Sigmoid colon (tissue), 7 donors: ENCODE results near the gene HMCN2. TPM values are rescaled to one million over a fixed set of nuclear protein-coding genes. Genes with fewer than 3 reads are reported as not detected.
A peak's percentile ranks its signal among the peaks of the same experiment; 100 is the strongest.

Experiments
- DNase-seq: peaks from one replicate; pipeline ENCODE4 v3.0.0-alpha.2; 2019
- H3K27ac ChIP-seq, 4 donors: fragments of 200-600 bp; sonication (generic); one replicate each; pipeline ENCODE4 v1.5.1; 2016 to 2019; ENCODE audit warnings: mild to moderate bottlenecking in 1 of 4
- H3K27me3 ChIP-seq, 3 donors: fragments of 200-600 bp; sonication (generic); one replicate each; pipeline ENCODE4 v1.5.1; 2019; ENCODE audit warnings: mild to moderate bottlenecking in 1 of 3
- H3K36me3 ChIP-seq, 4 donors: fragments of 200-600 bp; sonication (generic); one replicate each; pipeline ENCODE4 v1.5.1; 2016 to 2019
- H3K4me1 ChIP-seq, 4 donors: fragments of 200-600 bp; sonication (generic); one replicate each; pipeline ENCODE4 v1.5.1; 2017 to 2019
- H3K4me3 ChIP-seq, 4 donors: fragments of 200-600 bp; sonication (generic); one replicate each; pipeline ENCODE4 v1.5.1; 2017 to 2019; ENCODE audit warnings: mild to moderate bottlenecking in 2 of 4, moderate library complexity in 1 of 4
- H3K9me3 ChIP-seq, 4 donors: fragments of 200-600 bp in 3 of 4; sonication (generic) in 3 of 4; one replicate each; pipeline versions ENCODE4 v1.5.1 to v1.6.1; 2013 to 2019
- EP300 ChIP-seq, 4 donors: sonication (generic); formaldehyde crosslinking; IDR thresholded peaks; one replicate each; pipeline ENCODE4 v1.6.1; 2017; ENCODE audit warnings: antibody characterized with exemption in 4 of 4
- POLR2A ChIP-seq, 2 donors: fragments of 450-650 bp; IDR thresholded peaks; one replicate each; pipeline ENCODE4 v1.6.1; 2016; ENCODE audit warnings: antibody characterized with exemption in 2 of 2, mild to moderate bottlenecking in 2 of 2, moderate library complexity in 2 of 2
- POLR2AphosphoS5 ChIP-seq, 4 donors: sonication (generic); formaldehyde crosslinking; IDR thresholded peaks; one replicate each; pipeline ENCODE4 v1.6.1; 2017; ENCODE audit warnings: antibody characterized with exemption in 4 of 4
- WGBS, 2 donors: extraction: QIAGEN DNeasy Blood & Tissue Kit; methylation state at CpG; one replicate each; pipeline ENCODE4 v1.1.7; 2013; 5-methylcytosine and 5-hydroxymethylcytosine counted together
- intact Hi-C: fragments of 100-400 bp; cut with DNase I; formaldehyde crosslinking; loops from one replicate; pipeline ENCODE4 v1.15.1; 2023
- polyA plus RNA-seq, 3 donors: library from polyadenylated mRNA; stranded (reverse); fragments of 200-250 nt; gene quantifications; one replicate each; pipeline ENCODE4 v1.2.3, GENCODE V29; 2013
- total RNA-seq, 4 donors: library from RNA; depleted of rRNA; stranded (reverse); fragments of >200 nt; gene quantifications; one replicate each; pipeline ENCODE4 v1.1.0, GENCODE V29; 2016
- TF ChIP-seq, protein P1 (sequence below), 4 experiments: fragments of 450-650 bp in 3 of 4; fragments of 200-600 bp in 1 of 4; IDR thresholded peaks; one replicate each; pipeline ENCODE4 v1.5.1; 2016 to 2019; ENCODE audit warnings: antibody characterized with exemption in 4 of 4, mild to moderate bottlenecking in 3 of 4, moderate library complexity in 2 of 4
- donor health status: healthy with polysubstance abuse.
- donor health status: Bipolar disorder and iron deficiency.
- donor health status: healthy.

HMCN2 gene
- total and polyA plus RNA-seq, 7 donors = 3.6 to 106 (median 13.2) TPM

DNA sequence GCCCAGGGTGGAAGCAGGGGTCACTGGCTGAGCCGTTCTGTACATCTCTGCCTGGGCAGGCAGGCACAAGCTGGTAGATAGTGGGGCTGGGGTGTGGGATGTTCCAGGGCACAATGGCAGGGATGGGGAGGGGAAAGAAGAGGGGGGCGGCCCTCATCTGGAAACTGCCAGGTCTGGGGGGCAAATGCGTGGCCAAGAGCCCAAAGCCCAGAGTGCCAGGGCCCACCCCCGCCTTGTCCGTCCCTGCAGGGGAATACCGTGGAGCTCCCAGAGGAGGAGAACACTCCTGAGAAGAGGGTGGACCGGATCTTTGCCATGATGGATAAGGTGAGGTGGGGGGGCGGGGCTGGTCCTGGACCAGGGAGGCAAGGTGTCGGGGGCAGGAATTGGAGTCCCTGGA, 42.7 kb upstream of the HMCN2 start:
- DNase-seq = no peak
- TF ChIP-seq POLR2AphosphoS5 (IDR thresholded peaks at IDR 0.05) = no peak
- TF ChIP-seq, protein P1, sequence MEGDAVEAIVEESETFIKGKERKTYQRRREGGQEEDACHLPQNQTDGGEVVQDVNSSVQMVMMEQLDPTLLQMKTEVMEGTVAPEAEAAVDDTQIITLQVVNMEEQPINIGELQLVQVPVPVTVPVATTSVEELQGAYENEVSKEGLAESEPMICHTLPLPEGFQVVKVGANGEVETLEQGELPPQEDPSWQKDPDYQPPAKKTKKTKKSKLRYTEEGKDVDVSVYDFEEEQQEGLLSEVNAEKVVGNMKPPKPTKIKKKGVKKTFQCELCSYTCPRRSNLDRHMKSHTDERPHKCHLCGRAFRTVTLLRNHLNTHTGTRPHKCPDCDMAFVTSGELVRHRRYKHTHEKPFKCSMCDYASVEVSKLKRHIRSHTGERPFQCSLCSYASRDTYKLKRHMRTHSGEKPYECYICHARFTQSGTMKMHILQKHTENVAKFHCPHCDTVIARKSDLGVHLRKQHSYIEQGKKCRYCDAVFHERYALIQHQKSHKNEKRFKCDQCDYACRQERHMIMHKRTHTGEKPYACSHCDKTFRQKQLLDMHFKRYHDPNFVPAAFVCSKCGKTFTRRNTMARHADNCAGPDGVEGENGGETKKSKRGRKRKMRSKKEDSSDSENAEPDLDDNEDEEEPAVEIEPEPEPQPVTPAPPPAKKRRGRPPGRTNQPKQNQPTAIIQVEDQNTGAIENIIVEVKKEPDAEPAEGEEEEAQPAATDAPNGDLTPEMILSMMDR (IDR thresholded peaks at IDR 0.05) = no peak
- TF ChIP-seq EP300 (IDR thresholded peaks at IDR 0.05) = no peak
- TF ChIP-seq POLR2A (IDR thresholded peaks at IDR 0.05) = no peak
- Histone ChIP-seq H3K27me3 (no peaks in the 10 kb centered on the region), H3K9me3 (peaks cover 0 to 4% (median 2%) of the 10 kb centered on the region in 4 donors), H3K36me3 (peaks cover 16 to 59% (median 36%) of the 10 kb centered on the region in 4 donors), H3K4me3 (no peak overlapping the region), H3K27ac (peak overlapping the region in 3 of 4 donors; percentile 8 to 30 (median 18)), H3K4me1 (peaks cover 0 to 22% (median 21%) of the 10 kb centered on the region in 4 donors)
- WGBS, 2 donors = 92 to 94% methylated on average over 8 to 9 of the region's 9 CpGs
- intact Hi-C loops = loop anchor here (10.0 kb wide), 1 partner anchor 1588 kb away; no protein-coding TSS in a partner anchor

- intact Hi-C loops = loop anchor here (10.0 kb wide), 1 partner anchor 1590 kb away; no protein-coding TSS in a partner anchor
- DNase-seq = no peak
- WGBS, 2 donors = 95 to 96% methylated on average over 11 of the region's 11 CpGs
- Histone ChIP-seq H3K36me3 (peaks cover 26 to 70% (median 42%) of the 10 kb centered on the region in 4 donors), H3K9me3 (peaks cover 0 to 7% (median 4%) of the 10 kb centered on the region in 4 donors), H3K27me3 (no peaks in the 10 kb centered on the region), H3K27ac (peak overlapping the region in 1 of 4 donors; percentile 3), H3K4me1 (peaks cover 3 to 10% (median 9%) of the 10 kb centered on the region in 4 donors), H3K4me3 (no peak overlapping the region)
- no peak for TF ChIP-seq EP300 (IDR thresholded peaks at IDR 0.05)
- TF ChIP-seq, protein P1 (IDR thresholded peaks at IDR 0.05) = no peak
- no peak for TF ChIP-seq POLR2AphosphoS5 (IDR thresholded peaks at IDR 0.05)
- no peak for TF ChIP-seq POLR2A (IDR thresholded peaks at IDR 0.05)
These were observed 40.5 kb upstream of the HMCN2 start for GRCh38 chr9:130225071-130225470.

- Histone ChIP-seq H3K4me1 (peaks cover 3 to 5% (median 4%) of the 10 kb centered on the region in 4 donors), H3K27ac (peak overlapping the region in 2 of 4 donors; percentile 3 to 21), H3K9me3 (peaks cover 0 to 7% (median 4%) of the 10 kb centered on the region in 4 donors), H3K36me3 (peaks cover 26 to 75% (median 43%) of the 10 kb centered on the region in 4 donors), H3K4me3 (no peak overlapping the region), H3K27me3 (no peaks in the 10 kb centered on the region)
- intact Hi-C loops = loop anchor here (10.0 kb wide), 1 partner anchor 1591 kb away; no protein-coding TSS in a partner anchor
- no peak for TF ChIP-seq POLR2A (IDR thresholded peaks at IDR 0.05)
- no peak for TF ChIP-seq EP300 (IDR thresholded peaks at IDR 0.05)
- TF ChIP-seq, protein P1 (IDR thresholded peaks at IDR 0.05) = no peak
- no peak for TF ChIP-seq POLR2AphosphoS5 (IDR thresholded peaks at IDR 0.05)
- no peak for DNase-seq
- 96% methylated on average over 20 of the region's 20 CpGs for WGBS, 2 donors
These were observed 40.0 kb upstream of the HMCN2 start for GRCh38 chr9:130225586-130225985.

DNA sequence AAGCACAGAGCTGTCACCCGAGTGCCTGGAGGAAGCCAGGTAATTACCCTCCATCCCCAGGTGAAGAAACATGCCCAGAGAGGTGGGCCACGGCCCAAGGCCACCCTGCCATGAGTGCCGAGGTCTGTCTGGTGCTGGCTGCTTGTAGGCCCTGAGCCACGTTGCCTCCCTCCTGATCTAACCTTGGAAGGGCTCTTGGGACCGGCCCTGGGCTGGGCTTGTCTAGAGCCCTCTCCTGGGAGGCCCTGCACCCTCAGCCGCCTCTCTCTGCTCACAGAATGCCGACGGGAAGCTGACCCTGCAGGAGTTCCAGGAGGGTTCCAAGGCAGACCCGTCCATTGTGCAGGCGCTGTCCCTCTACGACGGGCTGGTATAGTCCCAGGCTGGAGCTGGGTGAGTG, 39.4 kb upstream of the HMCN2 start:
- H3K9me3 ChIP-seq = peaks cover 0 to 7% (median 4%) of the 10 kb centered on the region in 4 donors
- H3K4me1 ChIP-seq = peaks cover 0 to 3% (median 0%) of the 10 kb centered on the region in 4 donors
- H3K27ac ChIP-seq = peak overlapping the region in 1 of 4 donors; percentile 21
- TF ChIP-seq, protein P1 (IDR thresholded peaks at IDR 0.05) = no peak
- TF ChIP-seq EP300 (IDR thresholded peaks at IDR 0.05) (no peak), POLR2A (IDR thresholded peaks at IDR 0.05) (no peak), POLR2AphosphoS5 (IDR thresholded peaks at IDR 0.05) (no peak)
- WGBS, 2 donors = 93 to 95% methylated on average over 12 of the region's 12 CpGs
- intact Hi-C loops = loop anchor here (10.0 kb wide), 1 partner anchor 1591 kb away; no protein-coding TSS in a partner anchor
- no peaks in the 10 kb centered on the region for H3K27me3 ChIP-seq
- no peak overlapping the region for H3K4me3 ChIP-seq
- no peak for DNase-seq
- peaks cover 26 to 80% (median 43%) of the 10 kb centered on the region in 4 donors for H3K36me3 ChIP-seq
